Erythroblast (primary cell): ENCODE measurements around the gene CRISP2.
"Not testable (repeated sequence)": the region's sequence is repeated elsewhere in the genome, so short reads cannot be mapped to it uniquely, and the experiment has no call there.

Experiments used
- DNase-seq, 2 experiments: peaks; one replicate each; lab custom pipeline; 2025; lab: John Stamatoyannopoulos, UW
- GATA1 ChIP-seq: IDR thresholded peaks from 2 replicates; pipeline ENCODE4 v1.6.1; 2011; ENCODE audit warnings: low read depth, mild to moderate bottlenecking, control low read depth, low read length, moderate library complexity
- POLR2A ChIP-seq: IDR thresholded peaks from 2 replicates; pipeline ENCODE4 v1.6.1; 2011; ENCODE audit warnings: mild to moderate bottlenecking, low read length

The CRISP2 gene

GRCh38 chr6:49713346-49713745, at the start of gene CRISP2:
TSS of gene CRISP2 (minus strand) at chr6:49713543. CDS start at chr6:49709196, 4,347 bp downstream.
- TF ChIP-seq GATA1 (no peak), POLR2A (no peak)
- no peak for DNase-seq

- TF ChIP-seq GATA1 (no peak), POLR2A (no peak)
- peak; percentile 27 to 35 for DNase-seq
Observed at GRCh38 chr6:49744259-49744658, 30.9 kb upstream of the CRISP2 start, which contains the start of gene CRISP3. TSS of gene CRISP3 (minus strand) at chr6:49744388. CDS start at chr6:49744367, 21 bp downstream.

GRCh38 chr6:49743429-49743828, 30.1 kb upstream of the CRISP2 start:
- TF ChIP-seq POLR2A (no peak), GATA1 (no peak)
- DNase-seq: peak; percentile 67 to 81

GRCh38 chr6:49739423-49739822, 26.1 kb upstream of the CRISP2 start:
- TF ChIP-seq GATA1 (no peak), POLR2A (no peak)
- DNase-seq: peak in 1 of 2 experiments; percentile 19

- TF ChIP-seq POLR2A (no peak), GATA1 (no peak)
- DNase-seq: peak; percentile 89 to 96
Observed at GRCh38 chr6:49736017-49736508, 22.7 kb upstream of the CRISP2 start.

GRCh38 chr6:49733680-49734079, 20.3 kb upstream of the CRISP2 start:
- peak; percentile 15 to 30 for DNase-seq
- no peak for TF ChIP-seq GATA1
- TF ChIP-seq POLR2A: no peak

GRCh38 chr6:49732781-49733180, 19.4 kb upstream of the CRISP2 start:
- DNase-seq: peak; percentile 21 to 35
- no peak for TF ChIP-seq GATA1
- no peak for TF ChIP-seq POLR2A

- TF ChIP-seq GATA1 (no peak), POLR2A (no peak)
- no peak for DNase-seq
Observed at GRCh38 chr6:49730251-49730650, 16.9 kb upstream of the CRISP2 start.

GRCh38 chr6:49723917-49724316, 10.6 kb upstream of the CRISP2 start:
- not testable (repeated sequence) for DNase-seq

- TF ChIP-seq POLR2A (no peak), GATA1 (no peak)
- peak; percentile 35 to 44 for DNase-seq
Observed at GRCh38 chr6:49721297-49721696, 8.0 kb upstream of the CRISP2 start.

- TF ChIP-seq POLR2A (no peak), GATA1 (no peak)
- DNase-seq: no peak
Observed at GRCh38 chr6:49720372-49720771, 7.0 kb upstream of the CRISP2 start.

GRCh38 chr6:49698478-49698877, 14.9 kb downstream of the CRISP2 start:
- TF ChIP-seq POLR2A (no peak), GATA1 (no peak)
- peak; percentile 57 to 82 for DNase-seq

- TF ChIP-seq POLR2A: no peak
- no peak for TF ChIP-seq GATA1
- peak; percentile 17 to 24 for DNase-seq
Observed at GRCh38 chr6:49693512-49693911, 19.8 kb downstream of the CRISP2 start.

GRCh38 chr6:49692534-49692933, 20.8 kb downstream of the CRISP2 start:
- no peak for DNase-seq
- TF ChIP-seq GATA1 (no peak), POLR2A (no peak)

- peak in 1 of 2 experiments; percentile 30 for DNase-seq
- no peak for TF ChIP-seq POLR2A
- TF ChIP-seq GATA1: no peak
Observed at GRCh38 chr6:49676671-49677281, 36.6 kb downstream of the CRISP2 start.
